Osteocyte (in vitro differentiated cells): Measurements from ENCODE around the gene POLH. TPM values are rescaled to one million over a fixed set of nuclear protein-coding genes. Genes with fewer than 3 reads are reported as not detected.

ENCODE experiments used
- DNase-seq: peaks from one replicate; pipeline ENCODE4 v3.0.0; 2021; ENCODE audit warnings: mixed read lengths; ENCODE audit not compliant: unreplicated experiment; ENCODE audit errors: extremely low spot score
- H3K27ac Mint-ChIP-seq: one replicate; pipeline ENCODE4 v1.8.0; 2021; ENCODE audit warnings: mild to moderate bottlenecking, mixed read lengths; ENCODE audit not compliant: unreplicated experiment
- H3K27me3 Mint-ChIP-seq: one replicate; pipeline ENCODE4 v1.8.0; 2021; ENCODE audit warnings: mixed read lengths; ENCODE audit not compliant: unreplicated experiment
- H3K36me3 Mint-ChIP-seq: one replicate; pipeline ENCODE4 v1.8.0; 2021; ENCODE audit warnings: mixed read lengths; ENCODE audit not compliant: unreplicated experiment
- H3K4me1 Mint-ChIP-seq: one replicate; pipeline ENCODE4 v1.8.0; 2021; ENCODE audit warnings: mixed read lengths; ENCODE audit not compliant: unreplicated experiment
- H3K4me3 Mint-ChIP-seq: one replicate; pipeline ENCODE4 v1.8.0; 2021; ENCODE audit warnings: mild to moderate bottlenecking, moderate library complexity, mixed read lengths; ENCODE audit not compliant: unreplicated experiment
- H3K9me3 Mint-ChIP-seq: one replicate; pipeline ENCODE4 v1.8.0; 2021; ENCODE audit warnings: mixed read lengths; ENCODE audit not compliant: unreplicated experiment
- total RNA-seq: library from RNA; stranded (reverse); gene quantifications from 2 replicates; pipeline ENCODE4 v1.2.1, GENCODE V29; 2021
- TF ChIP-seq, protein P1 (sequence below): fragments of 200-600 bp; sonication (generic); IDR thresholded peaks from 2 replicates; pipeline ENCODE4 v1.5.0; 2021; ENCODE audit warnings: antibody characterized with exemption, mild to moderate bottlenecking, moderate library complexity

The POLH gene
- total RNA-seq, 1 donor from 2014 or later = 27.7 TPM

DNA sequence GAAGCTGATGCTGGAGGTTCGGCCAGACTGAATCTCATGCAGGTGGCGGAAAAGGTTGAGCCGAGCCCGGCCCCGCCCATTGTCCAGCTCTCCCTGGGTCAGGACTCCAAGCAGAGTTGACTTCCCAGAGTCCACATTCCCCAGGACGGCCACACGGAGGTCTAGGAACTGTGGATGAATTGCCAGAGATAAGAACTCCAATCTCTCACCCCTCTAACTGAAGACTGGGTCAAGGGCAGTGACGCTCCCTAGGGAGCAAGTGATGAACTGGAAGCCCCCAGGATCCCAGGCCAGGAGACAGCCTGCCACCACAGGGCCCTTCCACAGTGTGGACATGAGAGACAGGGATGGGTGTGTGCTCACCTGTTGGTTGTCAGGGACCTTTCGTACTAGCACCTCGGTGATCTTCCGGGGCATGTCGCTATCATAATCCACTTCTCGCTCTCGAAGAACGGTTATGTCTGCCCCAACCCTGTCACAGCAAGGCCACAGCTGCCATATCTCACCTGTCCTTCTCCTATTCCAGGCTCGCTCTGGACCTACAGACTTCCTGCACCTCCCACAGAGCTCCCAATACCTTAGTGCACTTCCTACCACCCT is 49.5 kb downstream of the POLH start:
- Mint-ChIP-seq H3K36me3 (peaks cover 37% of the 10 kb centered on the region), H3K4me1 (peaks cover 31% of the 10 kb centered on the region), H3K27ac (peak overlapping the region; percentile 96), H3K4me3 (no peak overlapping the region), H3K27me3 (no peaks in the 10 kb centered on the region), H3K9me3 (no peaks in the 10 kb centered on the region)
- DNase-seq = no peak
- TF ChIP-seq, protein P1, sequence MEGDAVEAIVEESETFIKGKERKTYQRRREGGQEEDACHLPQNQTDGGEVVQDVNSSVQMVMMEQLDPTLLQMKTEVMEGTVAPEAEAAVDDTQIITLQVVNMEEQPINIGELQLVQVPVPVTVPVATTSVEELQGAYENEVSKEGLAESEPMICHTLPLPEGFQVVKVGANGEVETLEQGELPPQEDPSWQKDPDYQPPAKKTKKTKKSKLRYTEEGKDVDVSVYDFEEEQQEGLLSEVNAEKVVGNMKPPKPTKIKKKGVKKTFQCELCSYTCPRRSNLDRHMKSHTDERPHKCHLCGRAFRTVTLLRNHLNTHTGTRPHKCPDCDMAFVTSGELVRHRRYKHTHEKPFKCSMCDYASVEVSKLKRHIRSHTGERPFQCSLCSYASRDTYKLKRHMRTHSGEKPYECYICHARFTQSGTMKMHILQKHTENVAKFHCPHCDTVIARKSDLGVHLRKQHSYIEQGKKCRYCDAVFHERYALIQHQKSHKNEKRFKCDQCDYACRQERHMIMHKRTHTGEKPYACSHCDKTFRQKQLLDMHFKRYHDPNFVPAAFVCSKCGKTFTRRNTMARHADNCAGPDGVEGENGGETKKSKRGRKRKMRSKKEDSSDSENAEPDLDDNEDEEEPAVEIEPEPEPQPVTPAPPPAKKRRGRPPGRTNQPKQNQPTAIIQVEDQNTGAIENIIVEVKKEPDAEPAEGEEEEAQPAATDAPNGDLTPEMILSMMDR = no peak

DNA sequence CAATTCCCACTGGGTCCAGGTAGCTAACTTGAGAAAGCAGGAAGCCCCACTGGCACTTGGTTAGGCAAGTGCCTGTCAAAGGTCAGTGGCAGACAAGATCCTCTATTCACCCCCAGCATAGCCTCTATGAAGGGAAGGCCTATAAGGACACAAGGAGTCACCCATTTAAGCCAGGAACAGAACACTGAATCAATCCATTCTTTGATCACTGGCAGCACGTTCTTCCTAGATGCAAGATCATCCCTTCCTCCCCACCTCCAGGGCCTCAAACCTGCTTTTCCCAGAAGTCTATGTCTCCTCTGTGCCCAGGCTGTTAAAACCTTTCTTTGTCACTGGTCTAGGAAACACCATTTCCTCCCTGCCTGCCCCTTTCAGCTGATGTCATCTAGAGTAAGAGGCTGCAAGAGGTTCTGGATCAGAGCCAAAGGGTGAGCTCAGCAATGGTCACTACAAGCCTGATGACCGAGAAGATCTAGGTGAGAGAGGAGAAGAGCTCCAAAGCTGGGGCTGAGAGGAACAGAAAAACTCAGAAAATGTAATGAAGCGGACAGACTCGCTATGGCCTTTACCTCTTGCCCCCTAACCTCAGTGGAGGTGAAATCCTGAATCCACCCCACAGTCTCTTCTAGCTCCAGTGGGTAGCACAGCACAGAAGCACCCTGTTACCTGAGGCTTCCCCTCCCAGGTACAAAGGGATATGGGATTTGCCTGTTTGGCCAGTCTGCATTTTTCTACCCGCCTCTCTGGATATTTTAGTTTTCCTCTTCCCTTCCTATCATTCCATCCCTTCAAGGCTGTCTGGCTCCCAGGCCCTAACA is 51.2 kb downstream of the POLH start:
- peak overlapping the region; percentile 69 for H3K4me3 Mint-ChIP-seq
- peak overlapping the region; percentile 96 for H3K27ac Mint-ChIP-seq
- H3K27me3 Mint-ChIP-seq = no peaks in the 10 kb centered on the region
- peaks cover 31% of the 10 kb centered on the region for H3K36me3 Mint-ChIP-seq
- TF ChIP-seq, protein P1 = no peak
- peak; percentile 88 for DNase-seq
- H3K4me1 Mint-ChIP-seq = peaks cover 35% of the 10 kb centered on the region
- H3K9me3 Mint-ChIP-seq = no peaks in the 10 kb centered on the region

DNA sequence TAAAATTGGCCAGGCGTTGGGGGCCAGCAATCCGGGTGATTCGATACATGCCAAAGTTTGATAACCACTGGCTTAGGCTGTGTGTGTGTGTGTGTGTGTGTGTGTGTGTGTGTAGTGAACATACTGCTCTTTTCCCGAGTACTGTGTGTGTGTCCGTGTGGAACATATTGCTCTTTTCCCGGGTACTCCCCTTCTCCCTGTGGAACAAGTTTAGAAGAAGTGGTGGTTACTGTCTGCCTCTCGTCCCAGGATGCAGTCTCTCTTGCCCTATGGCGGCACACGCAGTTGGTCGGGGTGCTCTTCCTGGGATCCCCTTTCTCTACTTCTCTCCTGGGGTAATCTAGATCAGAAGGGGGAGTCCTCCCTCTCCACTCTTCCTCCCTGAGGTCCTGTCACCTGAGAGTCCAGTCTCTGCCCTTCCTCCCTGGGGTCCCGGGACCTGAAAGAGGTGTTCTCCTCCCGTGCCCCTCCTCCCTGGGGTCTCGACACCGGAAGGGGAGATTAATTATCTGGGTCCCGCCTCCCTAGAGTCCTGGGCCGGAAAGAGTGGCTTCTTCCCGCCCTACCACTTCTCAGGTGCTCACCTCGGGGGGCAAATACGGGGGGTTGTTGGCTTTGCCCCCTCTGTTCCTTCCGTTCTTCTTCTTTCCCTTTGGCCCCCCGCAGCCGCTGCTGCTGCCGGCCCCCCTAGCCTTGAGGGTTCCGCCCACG is 52.6 kb downstream of the POLH start:
- TF ChIP-seq, protein P1 = no peak
- H3K4me1 Mint-ChIP-seq = peaks cover 35% of the 10 kb centered on the region
- H3K9me3 Mint-ChIP-seq = no peaks in the 10 kb centered on the region
- DNase-seq = no peak
- peak overlapping the region; percentile 93 for H3K4me3 Mint-ChIP-seq
- peak overlapping the region; percentile 96 for H3K27ac Mint-ChIP-seq
- peaks cover 24% of the 10 kb centered on the region for H3K36me3 Mint-ChIP-seq
- no peaks in the 10 kb centered on the region for H3K27me3 Mint-ChIP-seq

DNA sequence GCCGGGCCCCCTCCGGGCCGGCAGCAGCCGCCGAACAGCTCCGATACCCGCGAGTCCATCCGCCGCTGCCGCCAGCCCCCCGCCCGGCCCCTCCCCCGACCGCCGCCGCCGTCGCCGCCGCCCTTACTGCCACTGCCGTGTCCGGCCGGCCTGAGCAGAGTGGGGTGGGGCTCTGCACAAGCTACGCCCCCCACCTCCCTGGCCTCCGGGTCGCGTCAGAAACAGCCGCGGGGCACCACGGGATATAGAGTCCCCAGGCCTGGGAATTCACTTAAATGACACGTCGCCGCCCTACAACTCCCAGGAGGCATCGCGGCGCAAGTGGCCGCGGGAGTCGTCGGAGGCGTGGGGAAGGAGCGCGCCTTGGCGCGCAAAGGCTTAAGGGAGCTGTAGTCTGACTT is 53.1 kb downstream of the POLH start, which contains the start of gene GTPBP2:
Gene GTPBP2, minus strand, starts transcription at position 161 of the 401 bp plus-strand sequence. Its CDS starts 102 bp downstream, at position 59.
- Mint-ChIP-seq H3K27me3 (no peaks in the 10 kb centered on the region), H3K4me3 (peak within 1 kb of the TSS; percentile 93), H3K36me3 (peaks cover 21% of the 10 kb centered on the region), H3K4me1 (peaks cover 35% of the 10 kb centered on the region), H3K27ac (peak within 1 kb of the TSS; percentile 96), H3K9me3 (no peaks in the 10 kb centered on the region)
- TF ChIP-seq, protein P1 = no peak
- peak; percentile 99 for DNase-seq
